Measurements from ENCODE around the gene TLCD1. TPM values are rescaled to one million over a fixed set of nuclear protein-coding genes. Genes with fewer than 3 reads are reported as not detected.

The TLCD1 gene
- total and polyA plus RNA-seq, 2 donors (not counting 3 experiments of a cell fraction or from before 2014, with no cell fraction given): 2.6 to 6.8 TPM

GRCh38 chr17:28700830-28701492 is 25.1 kb downstream of the TLCD1 start:
- no peak for TF ChIP-seq GATA2 (IDR thresholded peaks at IDR 0.05; ENCODE audit: insufficient read depth, insufficient read length, low read depth, low read length)
- TF ChIP-seq MYC (IDR thresholded peaks at IDR 0.05; ENCODE audit: low read depth, low read length): no peak
- TF ChIP-seq EZH2 (IDR thresholded peaks at IDR 0.05; ENCODE audit: borderline replicate concordance, low read depth, low read length, severe bottlenecking): no peak
- TF ChIP-seq CTCF (IDR thresholded peaks at IDR 0.05; ENCODE audit: extremely low read depth in 1 of 2, insufficient read depth in 1 of 2, low read depth in 1 of 2, low read length in 2 of 2): no peak
- TF ChIP-seq FOS (IDR thresholded peaks at IDR 0.05; ENCODE audit: borderline replicate concordance, insufficient read depth, low read length): no peak
- no peak for TF ChIP-seq POLR2A (IDR thresholded peaks at IDR 0.05; ENCODE audit: low read depth, low read length)
- no peak for TF ChIP-seq MAX (IDR thresholded peaks at IDR 0.05; ENCODE audit: insufficient read depth, insufficient read length)
- TF ChIP-seq JUN (IDR thresholded peaks at IDR 0.05; ENCODE audit: borderline replicate concordance, insufficient read depth, insufficient read length, low read depth): no peak
- TF ChIP-seq POLR2AphosphoS5 (IDR thresholded peaks at IDR 0.05; ENCODE audit: insufficient read depth, low read depth, low read length): no peak
- H3K27ac ChIP-seq (ENCODE audit: insufficient read depth, low read depth, low read length): no peak overlapping the region
- no peaks in the 10 kb centered on the region for H3K9me1 ChIP-seq (replicated peaks; ENCODE audit: control insufficient read depth, extremely low read depth, insufficient read depth, low read length)
- no TSS peak for BruUV-seq (replicated peaks)
- H3K36me3 ChIP-seq (ENCODE audit: control insufficient read depth in 2 of 2, extremely low read depth in 1 of 2, insufficient read depth in 2 of 2, low read length in 2 of 2): peaks cover 15 to 71% of the 10 kb centered on the region in 2 experiments
- no peaks in the 10 kb centered on the region for H3K4me1 ChIP-seq (ENCODE audit: control insufficient read depth, extremely low read depth, insufficient read depth, low read length)
- H3K9ac ChIP-seq (replicated peaks; ENCODE audit: extremely low read depth, insufficient read depth, low read length): no peak overlapping the region
- H3K79me2 ChIP-seq (ENCODE audit: control insufficient read depth, insufficient read depth, low read length): no peaks in the 10 kb centered on the region
- H2AFZ ChIP-seq (ENCODE audit: low read depth, low read length): no peak overlapping the region
- no peaks in the 10 kb centered on the region for H3K9me3 ChIP-seq (replicated peaks; ENCODE audit: control insufficient read depth, insufficient read depth, low read length)
- POLR2A ChIA-PET: no interaction called here
- no peak overlapping the region for H3K4me2 ChIP-seq (ENCODE audit: insufficient read depth, low read length)
- dilution Hi-C loops (cut with MboI; ENCODE audit: extremely low pct_ligation_motif_present, low sequenced_read_pairs) (no loop called here), intact Hi-C loops (cut with micrococcal nuclease) (no loop called here)
- DNase-seq (ENCODE audit: low read depth, low spot score) (no peak), FAIRE-seq (no peak)
- H3K4me3 ChIP-seq (replicated peaks in 1 of 3; ENCODE audit: insufficient read depth in 1 of 3, low read depth in 1 of 3, low read length in 3 of 3): no peak overlapping the region
- no peaks in the 10 kb centered on the region for H3K27me3 ChIP-seq (ENCODE audit: control insufficient read depth in 2 of 2, insufficient read depth in 2 of 2, low read length in 2 of 2)
- CTCF ChIA-PET: no interaction called here
- H4K20me1 ChIP-seq (replicated peaks; ENCODE audit: control insufficient read depth, extremely low read depth, insufficient read depth, low read length): no peaks in the 10 kb centered on the region
